ENCODE results near the gene GRK2. TPM values are rescaled to one million over a fixed set of nuclear protein-coding genes. Genes with fewer than 3 reads are reported as not detected.

GRK2 gene
- total and polyA plus RNA-seq, 9 of the 15 experiments (the other 6 are each of a cell fraction or from before 2014, with no cell fraction given) = 0.24 to 95.8 (median 56.5) TPM

GRCh38 chr11:67320691-67321090 is 54.4 kb downstream of the GRK2 start:
- Histone ChIP-seq H3K36me3 (ENCODE audit: control insufficient read depth, insufficient read depth, low read length) (no peaks in the 10 kb centered on the region; the same call in 2 of the 3 replicates), H3K4me1 (replicated peaks in 1 of 2; ENCODE audit: control insufficient read depth in 2 of 2, insufficient read depth in 2 of 2, low read length in 2 of 2) (peaks cover 18 to 21% of the 10 kb centered on the region in 2 experiments; a peak in 4 of 5 replicates), H3K79me2 (ENCODE audit: control insufficient read depth, insufficient read depth, low read length) (peaks cover 6% of the 10 kb centered on the region; the same call in 1 of the 3 replicates), H2AFZ (ENCODE audit: low read depth, low read length) (no peak overlapping the region), H3K4me2 (ENCODE audit: insufficient read depth, low read length) (no peak overlapping the region), H3K4me3 (no peak overlapping the region), H3K9ac (ENCODE audit: insufficient read depth in 1 of 2, low read depth in 2 of 2, low read length in 2 of 2) (0 out of 4 replicates have a peak overlapping the region, but pooled peaks of 1 of the 2 experiments have one; percentile 14), H3K9me1 (ENCODE audit: control insufficient read depth, insufficient read depth, low read length) (no peaks in the 10 kb centered on the region), H3K27ac (ENCODE audit: extremely low read depth, low read depth, low read length) (no peak overlapping the region), H3K9me3 (replicated peaks; ENCODE audit: control insufficient read depth, insufficient read depth, low read depth, low read length) (no peaks in the 10 kb centered on the region), H3K27me3 (ENCODE audit: control insufficient read depth in 2 of 2, insufficient read depth in 2 of 2, low read length in 2 of 2) (no peaks in the 10 kb centered on the region), H4K20me1 (replicated peaks; ENCODE audit: control insufficient read depth, insufficient read depth, low read length) (no peaks in the 10 kb centered on the region)
- intact Hi-C loops (cut with micrococcal nuclease) = no loop called here
- POLR2A ChIA-PET = interaction anchor here (0.7 to 1.3 kb wide), 4 partner anchors 11 to 75 kb away, joined by 3 read pairs; no protein-coding TSS in a partner anchor
- CTCF ChIA-PET (ENCODE audit: low intra/inter-chr PET ratio) = interaction anchor here (0.5 kb wide), 1 partner anchor 54 kb away, joined by 4 read pairs; no protein-coding TSS in a partner anchor
- FAIRE-seq (no peak), DNase-seq (ENCODE audit: extremely low read depth in 1 of 4, low spot score in 3 of 4) (no peak), ATAC-seq (no peak)
- BruUV-seq (replicated peaks) = no TSS peak
- in situ Hi-C loops (cut with MboI) = no loop called here
- 69% methylated on average over 2 of the region's 2 CpGs for WGBS (ENCODE audit: insufficient coverage, low coverage, missing lambda C conversion rate)
- TF ChIP-seq EP400 (IDR thresholded peaks at IDR 0.05) = no peak
- TF ChIP-seq MED1 (CRISPR knock-in tag; IDR thresholded peaks at IDR 0.05; ENCODE audit: borderline replicate concordance) = no peak
- no peak for TF ChIP-seq MAX (CRISPR knock-in tag; IDR thresholded peaks at IDR 0.05)
- no peak for TF ChIP-seq NR2F6 (CRISPR knock-in tag; IDR thresholded peaks at IDR 0.05)
- TF ChIP-seq KDM4B (IDR thresholded peaks at IDR 0.05; ENCODE audit: borderline replicate concordance in 2 of 2, low read depth in 1 of 2) = no peak
- TF ChIP-seq ZBTB40 (IDR thresholded peaks at IDR 0.05) = no peak
- TF ChIP-seq ZBTB40 (CRISPR knock-in tag; IDR thresholded peaks at IDR 0.05) = no peak
- TF ChIP-seq MCM7 (IDR thresholded peaks at IDR 0.05) = no peak
- no peak for TF ChIP-seq L3MBTL2 (IDR thresholded peaks at IDR 0.05)
- no peak for TF ChIP-seq SLC30A9 (CRISPR knock-in tag; IDR thresholded peaks at IDR 0.05)
- no peak for TF ChIP-seq STAT5B (CRISPR knock-in tag; IDR thresholded peaks at IDR 0.05)
- TF ChIP-seq CTCF (IDR thresholded peaks at IDR 0.05 in 2 of 3, conservative IDR thresholded peaks at IDR 0.05 in 1 of 3; ENCODE audit: insufficient read depth in 2 of 3, low read depth in 1 of 3, low read length in 3 of 3) = no peak
- no peak for TF ChIP-seq YBX1 (IDR thresholded peaks at IDR 0.05)

Data from K562 (cell line).